OCI-LY3 (cell line): ENCODE measurements around the gene RSPH1.

Source experiments
- H2AFZ ChIP-seq: fragments of 200-600, 300-600 bp; shearing (Covaris generic); 2 replicates; pipeline ENCODE4 v1.6.0; 2014; ENCODE audit warnings: antibody characterized with exemption, low read depth, low read length
- H3K27ac ChIP-seq: fragments of 200-600, 300-600 bp; sonication (generic); 2 replicates; pipeline ENCODE4 v1.5.1; 2014; ENCODE audit warnings: mild to moderate bottlenecking, low read length, moderate library complexity, mixed read lengths
- H3K27me3 ChIP-seq: fragments of 200-600, 300-600 bp; sonication (generic); 2 replicates; pipeline ENCODE4 v1.6.1; 2014; ENCODE audit warnings: low read depth, low read length, mixed read lengths
- H3K36me3 ChIP-seq: fragments of 200-600, 300-600 bp; sonication (generic); replicated peaks from 2 replicates; pipeline ENCODE3; 2014; ENCODE audit warnings: low read depth, low read length, mixed read lengths
- H3K4me1 ChIP-seq: fragments of 300-600, 200-600 bp; sonication (generic); 2 replicates; pipeline ENCODE4 v1.6.1; 2014; ENCODE audit warnings: low read length, mixed read lengths
- H3K4me2 ChIP-seq: fragments of 200-600, 300-600 bp; sonication (generic); 2 replicates; pipeline ENCODE4 v1.6.1; 2014; ENCODE audit warnings: low read length, mixed read lengths
- H3K4me3 ChIP-seq: fragments of 300-600, 200-600 bp; sonication (generic); 2 replicates; pipeline ENCODE4 v1.5.1; 2014; ENCODE audit warnings: antibody characterized with exemption, mild to moderate bottlenecking, low read length, moderate library complexity
- H3K79me2 ChIP-seq: fragments of 300-600, 200-600 bp; shearing (Covaris generic); 2 replicates; pipeline ENCODE4 v1.6.1; 2014; ENCODE audit warnings: mild to moderate bottlenecking, low read length, mixed read lengths
- H3K9ac ChIP-seq: fragments of 300-600, 200-600 bp; shearing (Covaris generic); 2 replicates; pipeline ENCODE4 v1.6.0; 2014; ENCODE audit warnings: mild to moderate bottlenecking, low read length, moderate library complexity
- H3K9me3 ChIP-seq: fragments of 200-600, 300-600 bp; shearing (Covaris generic); 2 replicates; pipeline ENCODE4 v1.6.1; 2014; ENCODE audit warnings: low read length, mixed read lengths; ENCODE audit not compliant: insufficient read depth
- H4K20me1 ChIP-seq: fragments of 200-600, 300-600 bp; sonication (generic); 2 replicates; pipeline ENCODE4 v1.6.1; 2016; ENCODE audit warnings: low read length, mixed read lengths; ENCODE audit not compliant: insufficient read depth
- EZH2phosphoT487 ChIP-seq: fragments of 200-600 bp; shearing (Covaris generic); IDR thresholded peaks from 2 replicates; pipeline ENCODE4 v1.6.1; 2018; ENCODE audit warnings: antibody characterized with exemption, mixed run types, low read depth
- TF ChIP-seq, protein P1 (sequence below): fragments of 200-600, 300-600 bp; sonication (generic); IDR thresholded peaks from 2 replicates; pipeline ENCODE4 v1.5.1; 2014; ENCODE audit warnings: antibody characterized with exemption, low read length, low read depth

Gene RSPH1

DNA sequence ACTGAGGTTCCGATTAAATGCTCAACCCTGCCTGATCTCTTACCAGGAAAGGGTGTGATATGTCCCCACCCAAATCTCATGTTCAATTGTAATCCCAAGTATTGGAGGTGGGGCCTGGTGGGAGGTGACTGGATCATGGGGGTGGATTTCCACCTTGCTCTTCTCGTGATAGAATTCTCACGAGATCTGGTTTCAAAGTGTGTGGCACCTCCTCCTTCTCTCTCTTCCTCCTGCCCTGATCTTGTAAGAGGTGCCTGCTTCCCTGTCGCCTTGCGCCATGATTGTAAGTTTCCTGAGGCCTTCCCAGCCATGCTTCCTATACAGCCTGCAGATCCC is 34.9 kb downstream of the RSPH1 start:
- peak overlapping the region; percentile 78 for H3K4me3 ChIP-seq
- no peaks in the 10 kb centered on the region for H3K27me3 ChIP-seq
- TF ChIP-seq EZH2phosphoT487, result no peak
- TF ChIP-seq, protein P1, sequence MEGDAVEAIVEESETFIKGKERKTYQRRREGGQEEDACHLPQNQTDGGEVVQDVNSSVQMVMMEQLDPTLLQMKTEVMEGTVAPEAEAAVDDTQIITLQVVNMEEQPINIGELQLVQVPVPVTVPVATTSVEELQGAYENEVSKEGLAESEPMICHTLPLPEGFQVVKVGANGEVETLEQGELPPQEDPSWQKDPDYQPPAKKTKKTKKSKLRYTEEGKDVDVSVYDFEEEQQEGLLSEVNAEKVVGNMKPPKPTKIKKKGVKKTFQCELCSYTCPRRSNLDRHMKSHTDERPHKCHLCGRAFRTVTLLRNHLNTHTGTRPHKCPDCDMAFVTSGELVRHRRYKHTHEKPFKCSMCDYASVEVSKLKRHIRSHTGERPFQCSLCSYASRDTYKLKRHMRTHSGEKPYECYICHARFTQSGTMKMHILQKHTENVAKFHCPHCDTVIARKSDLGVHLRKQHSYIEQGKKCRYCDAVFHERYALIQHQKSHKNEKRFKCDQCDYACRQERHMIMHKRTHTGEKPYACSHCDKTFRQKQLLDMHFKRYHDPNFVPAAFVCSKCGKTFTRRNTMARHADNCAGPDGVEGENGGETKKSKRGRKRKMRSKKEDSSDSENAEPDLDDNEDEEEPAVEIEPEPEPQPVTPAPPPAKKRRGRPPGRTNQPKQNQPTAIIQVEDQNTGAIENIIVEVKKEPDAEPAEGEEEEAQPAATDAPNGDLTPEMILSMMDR, result no peak
- H4K20me1 ChIP-seq, result no peaks in the 10 kb centered on the region
- peak overlapping the region; percentile 85 for H3K9ac ChIP-seq
- peaks cover 81% of the 10 kb centered on the region for H3K4me1 ChIP-seq
- H3K36me3 ChIP-seq, result peaks cover 3% of the 10 kb centered on the region
- H3K27ac ChIP-seq, result peak overlapping the region; percentile 97
- no peaks in the 10 kb centered on the region for H3K79me2 ChIP-seq
- H2AFZ ChIP-seq, result no peak overlapping the region
- H3K4me2 ChIP-seq, result peak overlapping the region; percentile 99
- H3K9me3 ChIP-seq, result no peaks in the 10 kb centered on the region

DNA sequence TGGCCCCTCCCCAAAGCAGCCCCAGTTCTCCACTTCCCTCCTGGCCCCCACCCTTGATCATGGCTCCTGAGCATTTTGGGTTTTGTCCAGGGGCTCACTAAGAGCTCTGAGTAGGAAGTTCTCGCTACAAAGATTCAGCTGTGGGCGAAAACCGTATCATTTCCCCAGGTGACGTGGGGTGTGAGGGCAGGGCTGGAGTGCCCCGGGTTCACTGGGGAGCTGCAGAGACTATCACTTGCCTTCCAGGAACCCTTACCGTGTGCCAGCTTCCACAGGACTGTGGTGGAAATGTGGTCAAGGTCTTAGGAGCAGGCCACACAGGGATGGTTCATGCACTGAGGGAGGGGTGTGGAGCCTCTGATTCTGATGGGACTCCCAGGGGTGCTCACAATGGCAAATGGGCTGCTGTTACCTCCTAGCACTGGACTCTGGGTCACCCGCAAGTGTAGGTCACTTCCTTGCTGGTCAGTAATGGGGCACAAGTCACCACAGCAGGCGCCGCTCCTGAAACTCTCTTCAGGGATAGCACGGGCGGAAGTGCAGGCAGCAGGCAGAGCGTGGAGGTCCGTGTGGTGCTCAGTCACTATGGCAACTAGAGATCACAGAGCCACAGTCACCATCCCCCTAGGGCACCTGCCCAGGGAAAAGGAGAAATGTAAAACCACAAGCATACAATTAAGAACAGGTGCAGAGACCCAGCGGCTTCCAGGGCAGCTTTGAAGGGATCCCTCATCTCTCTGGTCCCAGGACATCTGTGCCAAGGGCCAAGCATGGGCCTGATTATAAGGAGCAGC is 35.4 kb downstream of the RSPH1 start:
- H3K4me3 ChIP-seq, result peak overlapping the region; percentile 78

DNA sequence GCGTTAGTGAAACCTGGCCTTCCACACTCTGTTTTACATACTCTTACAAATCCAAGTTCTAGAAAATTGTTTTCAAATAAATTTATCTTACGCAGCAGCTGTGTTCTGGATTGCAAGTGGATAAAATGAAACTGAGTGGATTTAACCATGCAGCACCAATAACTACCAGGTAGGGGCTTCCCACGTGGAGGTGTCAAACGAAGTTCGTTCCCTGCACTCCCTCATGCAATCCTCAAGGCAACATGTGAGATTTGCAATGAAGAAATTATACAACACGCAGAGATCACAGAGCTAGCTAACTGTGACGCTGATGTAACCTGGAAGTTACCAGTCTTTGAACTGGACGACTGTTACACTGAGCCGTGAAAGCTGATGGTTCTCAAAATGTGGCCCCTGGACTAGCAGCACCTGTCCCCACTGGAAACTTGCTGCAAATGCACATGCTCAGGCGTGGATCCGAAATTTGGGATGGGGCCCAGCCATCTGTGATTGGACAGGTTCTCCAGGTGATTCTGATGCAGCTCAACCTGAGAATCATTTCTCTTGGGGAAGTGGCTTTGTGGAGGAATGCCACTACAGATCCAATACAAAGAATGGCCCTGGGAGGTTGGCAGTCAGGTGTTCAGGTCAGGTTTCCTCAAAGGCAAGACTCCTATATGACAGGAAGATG is 36.3 kb downstream of the RSPH1 start:
- H3K36me3 ChIP-seq, result peaks cover 3% of the 10 kb centered on the region
- H3K4me1 ChIP-seq, result peaks cover 67% of the 10 kb centered on the region
- H3K79me2 ChIP-seq, result no peaks in the 10 kb centered on the region
- H3K4me2 ChIP-seq, result peak overlapping the region; percentile 99
- no peaks in the 10 kb centered on the region for H3K27me3 ChIP-seq
- H3K27ac ChIP-seq, result peak overlapping the region; percentile 97
- no peaks in the 10 kb centered on the region for H3K9me3 ChIP-seq
- TF ChIP-seq, protein P1, result no peak
- no peak for TF ChIP-seq EZH2phosphoT487
- H3K9ac ChIP-seq, result peak overlapping the region; percentile 87; the same call in 1 of the 2 replicates
- H2AFZ ChIP-seq, result no peak overlapping the region
- H3K4me3 ChIP-seq, result peak overlapping the region; percentile 78; the same call in 1 of the 2 replicates
- no peaks in the 10 kb centered on the region for H4K20me1 ChIP-seq

More for the DNA sequence above, 35.4 kb downstream of the RSPH1 start:
- Histone ChIP-seq H3K27me3 (no peaks in the 10 kb centered on the region), H3K79me2 (no peaks in the 10 kb centered on the region), H3K9ac (peak overlapping the region; percentile 87), H3K27ac (peak overlapping the region; percentile 97), H3K9me3 (no peaks in the 10 kb centered on the region), H4K20me1 (no peaks in the 10 kb centered on the region), H2AFZ (no peak overlapping the region), H3K4me2 (peak overlapping the region; percentile 99), H3K4me1 (peaks cover 76% of the 10 kb centered on the region), H3K36me3 (peaks cover 3% of the 10 kb centered on the region)
- no peak for TF ChIP-seq EZH2phosphoT487
- TF ChIP-seq, protein P1, result no peak

DNA sequence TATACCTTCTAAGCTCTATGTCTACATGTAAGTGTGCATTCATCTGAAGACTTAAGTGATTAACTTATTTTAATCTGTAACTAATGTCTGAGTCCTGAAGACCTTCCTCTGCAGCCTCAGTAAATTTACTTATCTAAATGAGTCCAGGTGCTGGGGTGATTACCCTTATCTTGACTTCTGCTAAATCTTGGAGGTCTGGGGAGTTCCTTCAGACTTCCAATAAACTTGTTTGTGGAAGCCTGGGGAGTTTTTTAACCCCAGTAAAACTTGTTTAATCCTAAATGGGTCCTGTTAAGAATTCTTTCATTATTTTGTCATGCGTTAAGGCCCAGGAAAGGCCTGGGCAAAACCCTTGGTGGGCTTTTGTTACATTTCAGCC is 37.0 kb downstream of the RSPH1 start:
- TF ChIP-seq, protein P1, result no peak
- TF ChIP-seq EZH2phosphoT487, result no peak
- Histone ChIP-seq H3K27ac (peak overlapping the region; percentile 97), H3K27me3 (no peaks in the 10 kb centered on the region), H3K4me1 (peaks cover 61% of the 10 kb centered on the region), H3K9me3 (no peaks in the 10 kb centered on the region), H3K79me2 (no peaks in the 10 kb centered on the region), H3K9ac (no peak overlapping the region), H3K4me3 (no peak overlapping the region), H2AFZ (no peak overlapping the region), H4K20me1 (no peaks in the 10 kb centered on the region), H3K36me3 (peaks cover 3% of the 10 kb centered on the region), H3K4me2 (no peak overlapping the region)
